Mesothelial cell of epicardium (in vitro differentiated cells): Measurements from ENCODE around the gene TBATA. TPM values are rescaled to one million over a fixed set of nuclear protein-coding genes. Genes with fewer than 3 reads are reported as not detected.

Experiments
- DNase-seq, 2 experiments: peaks; one replicate each; pipeline ENCODE4 v3.0.0; 2021; ENCODE audit warnings: low spot score in 2 of 2; ENCODE audit not compliant: unreplicated experiment in 2 of 2
- H3K27ac Mint-ChIP-seq: 2 replicates; pipeline ENCODE4 v1.8.0; 2021; ENCODE audit warnings: mixed read lengths
- H3K27me3 Mint-ChIP-seq: 2 replicates; pipeline ENCODE4 v1.8.0; 2021; ENCODE audit warnings: low read depth, mixed read lengths
- H3K36me3 Mint-ChIP-seq: 2 replicates; pipeline ENCODE4 v1.8.0; 2021; ENCODE audit warnings: mixed read lengths
- H3K4me1 Mint-ChIP-seq: 2 replicates; pipeline ENCODE4 v1.8.0; 2021; ENCODE audit warnings: mixed read lengths
- H3K4me3 Mint-ChIP-seq: 2 replicates; pipeline ENCODE4 v1.8.0; 2021; ENCODE audit warnings: mild to moderate bottlenecking, moderate library complexity, mixed read lengths
- H3K9me3 Mint-ChIP-seq: 2 replicates; pipeline ENCODE4 v1.8.0; 2021; ENCODE audit warnings: mixed read lengths
- total RNA-seq: library from RNA; stranded (reverse); gene quantifications from 3 replicates; pipeline ENCODE4 v1.2.1, GENCODE V29; 2021
- TF ChIP-seq, protein P1 (sequence below): fragments of 200-600 bp; sonication (generic); IDR thresholded peaks from one replicate; pipeline ENCODE4 v1.5.0; 2021; ENCODE audit warnings: antibody characterized with exemption; ENCODE audit not compliant: unreplicated experiment

The TBATA gene
- total RNA-seq, 1 donor from 2014 or later: not detected

DNA sequence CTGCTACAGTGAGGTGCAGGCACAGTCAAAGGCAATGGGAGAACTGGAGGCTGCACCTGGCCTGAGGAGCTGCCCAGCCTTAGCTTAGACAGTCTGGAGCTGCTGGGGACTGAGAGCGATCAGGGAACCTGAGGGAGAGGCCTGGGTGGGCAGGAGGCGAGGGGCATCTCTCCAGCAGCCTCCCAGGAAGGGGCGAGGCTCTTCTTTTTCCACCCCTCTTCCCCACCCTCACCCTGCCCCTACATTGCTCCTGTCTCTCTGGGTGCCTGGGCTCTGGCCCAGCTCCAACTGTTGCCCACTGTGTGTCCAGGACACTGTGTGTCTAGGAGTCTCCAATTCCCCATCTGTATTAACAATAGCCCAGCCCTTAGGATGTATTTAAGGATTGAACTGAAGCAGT lies 36.9 kb downstream of the TBATA start:
- H3K4me3 Mint-ChIP-seq: no peak overlapping the region
- no peak overlapping the region for H3K27ac Mint-ChIP-seq
- H3K9me3 Mint-ChIP-seq: peaks cover 8% of the 10 kb centered on the region
- no peaks in the 10 kb centered on the region for H3K36me3 Mint-ChIP-seq
- no peaks in the 10 kb centered on the region for H3K27me3 Mint-ChIP-seq
- TF ChIP-seq, protein P1, sequence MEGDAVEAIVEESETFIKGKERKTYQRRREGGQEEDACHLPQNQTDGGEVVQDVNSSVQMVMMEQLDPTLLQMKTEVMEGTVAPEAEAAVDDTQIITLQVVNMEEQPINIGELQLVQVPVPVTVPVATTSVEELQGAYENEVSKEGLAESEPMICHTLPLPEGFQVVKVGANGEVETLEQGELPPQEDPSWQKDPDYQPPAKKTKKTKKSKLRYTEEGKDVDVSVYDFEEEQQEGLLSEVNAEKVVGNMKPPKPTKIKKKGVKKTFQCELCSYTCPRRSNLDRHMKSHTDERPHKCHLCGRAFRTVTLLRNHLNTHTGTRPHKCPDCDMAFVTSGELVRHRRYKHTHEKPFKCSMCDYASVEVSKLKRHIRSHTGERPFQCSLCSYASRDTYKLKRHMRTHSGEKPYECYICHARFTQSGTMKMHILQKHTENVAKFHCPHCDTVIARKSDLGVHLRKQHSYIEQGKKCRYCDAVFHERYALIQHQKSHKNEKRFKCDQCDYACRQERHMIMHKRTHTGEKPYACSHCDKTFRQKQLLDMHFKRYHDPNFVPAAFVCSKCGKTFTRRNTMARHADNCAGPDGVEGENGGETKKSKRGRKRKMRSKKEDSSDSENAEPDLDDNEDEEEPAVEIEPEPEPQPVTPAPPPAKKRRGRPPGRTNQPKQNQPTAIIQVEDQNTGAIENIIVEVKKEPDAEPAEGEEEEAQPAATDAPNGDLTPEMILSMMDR: no peak
- no peak for DNase-seq
- H3K4me1 Mint-ChIP-seq: no peaks in the 10 kb centered on the region

DNA sequence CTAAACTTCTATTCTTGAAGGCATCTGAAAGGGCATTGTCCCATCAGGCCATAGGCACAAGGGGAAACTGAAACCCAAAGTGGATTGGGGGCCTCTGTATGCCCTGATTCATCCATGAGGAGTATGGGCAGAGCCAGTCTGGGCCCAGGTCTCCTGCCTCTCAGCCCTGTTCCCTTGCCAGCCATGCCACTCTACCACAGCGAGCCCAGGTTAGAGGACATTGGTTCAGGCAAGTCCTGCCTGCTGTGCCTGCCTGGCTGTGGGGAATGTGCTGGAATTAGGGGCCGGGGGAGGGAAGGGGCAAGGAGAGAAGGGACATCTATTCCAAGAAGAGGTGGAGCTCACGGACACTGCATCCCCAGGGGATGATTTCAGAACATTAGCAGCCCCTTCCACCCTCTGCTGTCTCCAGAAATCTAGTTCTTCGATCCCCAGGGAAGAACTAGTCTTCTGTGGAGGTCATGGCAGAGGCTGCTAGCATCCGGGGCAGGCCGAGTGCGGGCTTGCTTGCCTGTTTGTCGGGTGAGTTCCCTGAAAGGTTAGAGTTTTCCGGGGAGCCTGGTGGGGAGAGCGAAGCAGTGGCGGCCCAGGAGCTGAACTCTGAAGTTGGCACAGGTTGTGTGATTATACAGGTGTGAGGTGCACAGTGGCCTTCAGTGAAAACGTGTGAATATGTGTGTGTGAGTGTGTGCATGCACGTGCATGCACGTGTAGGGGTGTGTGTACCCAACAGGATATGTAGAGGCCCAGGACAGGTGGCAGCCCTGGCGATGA lies 37.8 kb downstream of the TBATA start:
- peaks cover 3% of the 10 kb centered on the region for H3K4me1 Mint-ChIP-seq
- peaks cover 8% of the 10 kb centered on the region for H3K9me3 Mint-ChIP-seq
- H3K36me3 Mint-ChIP-seq: no peaks in the 10 kb centered on the region
- no peak for DNase-seq
- TF ChIP-seq, protein P1: no peak
- H3K27ac Mint-ChIP-seq: no peak overlapping the region
- H3K27me3 Mint-ChIP-seq: no peaks in the 10 kb centered on the region
- no peak overlapping the region for H3K4me3 Mint-ChIP-seq

GRCh38 chr10:70745555-70745954 lies 39.6 kb downstream of the TBATA start:
- Mint-ChIP-seq H3K36me3 (no peaks in the 10 kb centered on the region), H3K27me3 (no peaks in the 10 kb centered on the region), H3K4me3 (no peak overlapping the region), H3K27ac (no peak overlapping the region), H3K9me3 (peaks cover 5% of the 10 kb centered on the region), H3K4me1 (peaks cover 6% of the 10 kb centered on the region)
- TF ChIP-seq, protein P1: no peak
- DNase-seq: no peak

- Mint-ChIP-seq H3K4me1 (peaks cover 10% of the 10 kb centered on the region), H3K27me3 (no peaks in the 10 kb centered on the region), H3K27ac (no peak overlapping the region), H3K9me3 (peaks cover 3% of the 10 kb centered on the region), H3K4me3 (no peak overlapping the region), H3K36me3 (no peaks in the 10 kb centered on the region)
- DNase-seq: no peak
- TF ChIP-seq, protein P1: no peak
Observed at GRCh38 chr10:70744617-70745143, 40.5 kb downstream of the TBATA start.

GRCh38 chr10:70743879-70744278 lies 41.3 kb downstream of the TBATA start:
- Mint-ChIP-seq H3K27me3 (no peaks in the 10 kb centered on the region), H3K27ac (no peak overlapping the region), H3K36me3 (no peaks in the 10 kb centered on the region), H3K4me1 (peaks cover 10% of the 10 kb centered on the region), H3K4me3 (no peak overlapping the region), H3K9me3 (peaks cover 3% of the 10 kb centered on the region)
- no peak for DNase-seq
- TF ChIP-seq, protein P1: no peak
